Skeletal muscle tissue (tissue), 4 donors: ENCODE measurements around the gene MCAM. TPM values are rescaled to one million over a fixed set of nuclear protein-coding genes. Genes with fewer than 3 reads are reported as not detected.

Experiments
- H3K27ac ChIP-seq: one replicate; pipeline ENCODE4 v1.7.0; 2013; ENCODE audit warnings: mild to moderate bottlenecking, low read depth, low read length, inconsistent platforms
- H3K27me3 ChIP-seq, 3 donors: one replicate each; pipeline ENCODE4 v1.7.0; 2013; ENCODE audit warnings: low read length in 3 of 3; ENCODE audit not compliant: control insufficient read depth in 3 of 3, insufficient read depth in 3 of 3
- H3K36me3 ChIP-seq, 3 donors: one replicate each; pipeline ENCODE4 v1.7.0; 2013; ENCODE audit warnings: low read length in 3 of 3; ENCODE audit not compliant: control insufficient read depth in 3 of 3, insufficient read depth in 3 of 3
- H3K4me1 ChIP-seq, 3 donors: one replicate each; pipeline ENCODE4 v1.7.0; 2013; ENCODE audit warnings: low read length in 3 of 3, mild to moderate bottlenecking in 3 of 3; ENCODE audit not compliant: control insufficient read depth in 3 of 3, insufficient read depth in 3 of 3
- H3K4me3 ChIP-seq, 3 donors: one replicate each; pipeline ENCODE4 v1.7.0; 2013; ENCODE audit warnings: low read length in 3 of 3
- H3K9ac ChIP-seq, 3 donors: one replicate each; pipeline ENCODE4 v1.7.0; 2013; ENCODE audit warnings: low read length in 3 of 3, mild to moderate bottlenecking in 3 of 3, moderate library complexity in 2 of 3, low read depth in 1 of 3
- H3K9me3 ChIP-seq, 3 donors: one replicate each; pipeline ENCODE4 v1.7.0; 2013; ENCODE audit warnings: low read length in 3 of 3; ENCODE audit not compliant: control insufficient read depth in 3 of 3
- total RNA-seq: library from RNA; depleted of rRNA; stranded (reverse); fragments of >200 nt; gene quantifications from one replicate; pipeline ENCODE4 v1.2.3, GENCODE V29; 2014
- donor health status: Osteomylitis.

The MCAM gene
- total RNA-seq, 1 donor from 2014 or later, result 120 TPM

DNA sequence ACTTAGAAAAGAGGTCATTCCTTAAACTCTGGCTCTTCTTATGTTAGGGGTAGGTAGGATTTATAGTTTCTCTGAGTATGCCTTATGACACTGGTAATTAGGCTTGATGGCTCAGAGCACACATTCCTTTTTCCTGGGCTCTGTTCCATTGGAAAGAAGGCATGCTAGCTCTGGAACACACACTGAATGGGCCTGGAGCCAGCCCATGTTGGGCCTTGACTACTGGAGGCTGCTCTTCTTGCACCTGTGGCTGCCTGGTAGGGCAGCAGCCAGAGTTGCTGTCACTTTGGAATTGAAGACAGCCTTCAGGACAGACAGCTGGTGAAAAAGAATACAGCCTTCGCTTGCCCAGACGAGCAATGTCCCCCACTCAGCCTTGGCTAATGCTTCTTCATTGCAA is 18.2 kb downstream of the MCAM start:
- Histone ChIP-seq H3K27me3 (no peaks in the 10 kb centered on the region), H3K9me3 (no peaks in the 10 kb centered on the region), H3K4me3 (peak overlapping the region in 1 of 3 donors; percentile 10), H3K27ac (peak overlapping the region; percentile 81), H3K4me1 (peaks cover 41 to 66% (median 54%) of the 10 kb centered on the region in 3 donors), H3K9ac (no peak overlapping the region), H3K36me3 (peaks cover 0 to 25% (median 0%) of the 10 kb centered on the region in 3 donors)

DNA sequence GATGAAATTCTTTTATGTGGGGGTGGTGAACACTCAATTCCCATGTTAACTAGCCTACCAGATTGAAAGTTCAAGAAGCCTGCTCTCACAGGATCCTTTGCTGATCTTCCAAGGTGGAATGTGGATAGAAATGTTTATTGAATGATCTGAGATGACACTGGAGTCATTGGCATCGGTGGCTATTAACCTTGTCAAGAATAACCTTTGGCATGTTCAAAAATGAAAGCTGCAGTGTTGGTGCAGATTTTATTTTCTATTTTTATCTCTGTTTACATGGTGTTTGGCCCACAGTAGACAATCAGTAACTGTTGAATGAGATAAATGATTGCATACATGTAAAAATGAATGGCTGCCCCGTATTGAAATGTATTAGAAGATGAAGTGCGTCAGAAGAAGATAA is 19.0 kb downstream of the MCAM start:
- peak overlapping the region; percentile 81 for H3K27ac ChIP-seq
- peaks cover 41 to 59% (median 50%) of the 10 kb centered on the region in 3 donors for H3K4me1 ChIP-seq
- H3K9ac ChIP-seq, result no peak overlapping the region
- no peak overlapping the region for H3K4me3 ChIP-seq
- H3K27me3 ChIP-seq, result no peaks in the 10 kb centered on the region
- no peaks in the 10 kb centered on the region for H3K9me3 ChIP-seq
- H3K36me3 ChIP-seq, result peaks cover 0 to 25% (median 0%) of the 10 kb centered on the region in 3 donors

DNA sequence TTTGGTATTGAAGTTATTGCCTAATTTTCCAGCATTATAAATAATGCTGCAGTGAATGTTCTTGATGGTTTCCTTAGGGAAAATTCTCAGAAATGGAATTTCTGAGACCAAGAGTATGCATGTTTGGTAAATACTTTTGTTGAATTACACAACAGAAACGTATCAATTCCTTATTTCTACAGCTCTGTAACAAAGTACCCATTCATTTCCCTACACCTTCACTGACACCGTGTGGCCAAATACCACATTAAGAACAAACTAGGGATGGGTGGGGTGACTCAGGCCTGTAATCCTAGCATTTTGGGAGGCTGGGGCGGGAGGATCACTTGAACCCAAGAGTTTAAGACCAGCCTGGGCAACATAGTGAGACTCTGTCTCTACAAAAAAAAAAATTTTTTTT is 21.8 kb downstream of the MCAM start:
- no peaks in the 10 kb centered on the region for H3K27me3 ChIP-seq
- no peaks in the 10 kb centered on the region for H3K9me3 ChIP-seq
- H3K27ac ChIP-seq, result no peak overlapping the region
- H3K4me1 ChIP-seq, result peaks cover 23 to 33% (median 24%) of the 10 kb centered on the region in 3 donors
- no peak overlapping the region for H3K9ac ChIP-seq
- H3K4me3 ChIP-seq, result no peak overlapping the region
- peaks cover 4 to 22% (median 6%) of the 10 kb centered on the region in 3 donors for H3K36me3 ChIP-seq

DNA sequence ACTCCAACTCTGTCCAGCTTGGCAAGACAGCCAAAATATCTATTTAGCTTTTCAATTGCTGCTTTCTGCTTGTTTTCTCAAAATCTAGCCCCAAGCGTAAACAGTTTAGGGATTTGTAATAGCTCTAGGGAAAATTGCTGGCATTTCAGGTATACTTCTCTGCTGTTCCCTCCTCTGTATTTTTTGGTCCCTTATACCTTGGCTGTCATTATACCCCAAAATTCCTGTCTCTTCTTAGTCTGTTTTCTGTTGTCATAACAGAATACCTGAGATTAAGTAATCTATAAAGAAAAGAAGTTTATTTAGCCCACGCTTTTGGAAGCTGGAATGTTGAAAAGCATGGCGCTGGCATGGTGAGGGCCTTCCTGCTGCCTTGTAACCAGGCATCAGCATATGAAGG is 23.5 kb downstream of the MCAM start:
- Histone ChIP-seq H3K27ac (no peak overlapping the region), H3K4me3 (no peak overlapping the region), H3K36me3 (peaks cover 4 to 12% (median 6%) of the 10 kb centered on the region in 3 donors), H3K4me1 (peaks cover 8 to 18% (median 9%) of the 10 kb centered on the region in 3 donors), H3K27me3 (no peaks in the 10 kb centered on the region), H3K9ac (no peak overlapping the region), H3K9me3 (no peaks in the 10 kb centered on the region)

DNA sequence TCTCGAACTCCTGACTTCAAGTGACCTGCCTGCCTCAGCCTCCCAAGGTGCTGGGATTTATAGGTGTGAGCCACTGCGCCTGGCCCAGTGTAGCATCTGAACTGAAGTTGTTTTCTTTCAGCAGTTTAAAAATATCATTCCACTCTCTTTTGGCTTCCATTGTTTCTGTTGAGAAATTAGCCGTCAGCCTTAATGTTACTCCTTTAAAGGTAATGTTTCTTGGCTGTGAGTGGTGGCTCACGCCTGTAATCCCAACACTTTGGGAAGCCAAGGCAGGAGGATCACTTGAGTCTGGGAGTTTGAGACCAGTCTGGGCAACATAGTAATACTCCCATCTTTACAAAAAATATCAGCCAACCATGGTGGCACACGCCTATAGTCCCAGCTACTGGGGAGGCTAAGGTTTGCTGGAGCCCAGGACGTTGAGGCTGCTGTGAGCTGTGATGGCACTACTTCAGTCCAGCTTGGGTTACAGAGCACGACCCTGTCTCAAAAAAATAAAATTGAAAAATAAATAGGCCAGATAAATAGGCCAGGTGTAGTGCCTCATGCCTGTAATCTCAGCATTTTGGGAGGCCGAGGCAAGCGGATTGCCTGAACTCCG is 25.9 kb downstream of the MCAM start:
- peaks cover 4 to 15% (median 6%) of the 10 kb centered on the region in 3 donors for H3K36me3 ChIP-seq

DNA sequence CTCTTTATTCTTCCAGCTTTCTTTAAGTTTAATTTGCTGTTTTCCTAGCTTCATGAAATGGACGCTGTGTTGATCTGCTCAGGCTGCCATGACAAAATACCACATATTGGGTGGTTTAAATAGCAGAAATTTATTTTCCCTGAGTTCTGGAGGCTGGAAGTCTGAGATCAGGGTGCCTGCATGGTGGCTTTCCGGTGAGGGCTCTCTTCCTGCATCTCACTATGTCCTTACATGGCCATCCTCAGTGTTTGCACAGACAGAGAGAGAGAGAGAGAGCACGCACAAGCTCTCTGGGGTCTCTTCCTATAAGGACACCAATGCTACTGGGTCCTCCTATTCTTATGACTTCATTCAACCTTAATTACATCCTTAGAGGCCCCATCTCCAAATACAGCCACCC is 28.7 kb downstream of the MCAM start:
- H3K9ac ChIP-seq, result no peak overlapping the region
- no peaks in the 10 kb centered on the region for H3K27me3 ChIP-seq
- H3K4me3 ChIP-seq, result no peak overlapping the region
- H3K9me3 ChIP-seq, result no peaks in the 10 kb centered on the region
- no peaks in the 10 kb centered on the region for H3K4me1 ChIP-seq
- H3K27ac ChIP-seq, result no peak overlapping the region
- H3K36me3 ChIP-seq, result peaks cover 10 to 22% (median 19%) of the 10 kb centered on the region in 3 donors

More for the DNA sequence above, 25.9 kb downstream of the MCAM start:
- H3K4me3 ChIP-seq, result no peak overlapping the region
- H3K27me3 ChIP-seq, result no peaks in the 10 kb centered on the region
- H3K27ac ChIP-seq, result no peak overlapping the region
- H3K9me3 ChIP-seq, result no peaks in the 10 kb centered on the region
- no peaks in the 10 kb centered on the region for H3K4me1 ChIP-seq
- H3K9ac ChIP-seq, result no peak overlapping the region

DNA sequence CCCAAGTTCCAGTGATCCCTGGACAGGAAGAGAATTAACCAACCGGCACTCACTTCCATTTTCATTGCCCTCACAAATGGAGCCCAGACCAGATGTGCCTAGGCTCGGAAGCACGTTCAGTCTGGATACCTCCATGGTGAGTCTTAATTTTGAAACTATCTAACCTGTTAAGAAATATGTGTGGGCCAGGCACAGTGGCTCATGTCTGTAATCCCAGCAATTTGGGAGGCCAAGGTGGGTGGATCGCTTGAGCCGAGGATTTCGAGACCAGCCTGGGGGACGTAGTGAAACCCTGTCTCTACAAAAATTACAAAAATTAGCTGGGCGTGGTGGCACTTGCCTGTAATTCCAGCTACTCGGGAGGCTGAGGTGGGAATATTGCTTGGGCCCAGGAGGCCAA is 31.5 kb downstream of the MCAM start:
- Histone ChIP-seq H3K27ac (no peak overlapping the region), H3K36me3 (peaks cover 6 to 18% (median 13%) of the 10 kb centered on the region in 3 donors), H3K9ac (no peak overlapping the region), H3K27me3 (no peaks in the 10 kb centered on the region), H3K4me1 (no peaks in the 10 kb centered on the region), H3K9me3 (no peaks in the 10 kb centered on the region), H3K4me3 (no peak overlapping the region)

DNA sequence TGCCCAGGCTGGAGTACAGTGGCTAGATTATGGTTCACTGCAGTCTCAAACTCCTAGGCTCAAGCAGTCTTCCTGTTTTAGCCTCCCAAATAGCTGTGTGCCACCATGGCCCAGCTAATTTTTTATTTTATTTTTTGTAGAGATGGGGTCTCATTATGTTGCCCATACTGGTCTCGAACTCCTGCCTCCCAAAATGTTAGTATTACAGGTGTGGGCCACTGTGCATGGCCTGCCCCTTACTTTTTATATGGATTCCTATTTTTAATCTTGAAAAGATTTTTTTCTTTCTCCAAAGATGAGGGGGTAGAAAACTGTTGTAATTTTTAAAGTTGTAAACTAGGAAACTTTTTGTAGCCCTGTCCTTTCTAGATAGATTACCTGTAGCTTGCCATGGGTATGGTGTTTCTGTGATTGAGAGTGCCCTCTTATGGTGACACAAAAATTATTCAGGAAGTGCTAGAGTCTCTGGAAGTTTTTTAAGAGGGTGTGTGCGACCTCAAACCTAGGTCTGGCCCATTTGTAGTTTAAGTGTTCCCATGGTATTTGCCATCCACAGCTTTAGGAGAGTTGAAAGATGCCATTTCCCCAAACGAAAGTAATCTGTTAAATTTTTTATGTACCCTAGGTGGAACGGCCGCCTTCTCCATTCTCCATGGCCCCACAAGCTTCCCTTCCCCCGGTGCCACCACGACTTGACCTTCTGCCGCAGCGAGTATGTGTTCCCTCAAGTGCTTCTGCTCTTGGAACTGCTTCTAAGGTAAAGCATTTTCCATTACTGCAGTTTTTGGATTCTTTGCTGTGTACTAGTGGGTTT is 32.4 kb downstream of the MCAM start:
- Histone ChIP-seq H3K36me3 (peaks cover 6 to 18% (median 13%) of the 10 kb centered on the region in 3 donors), H3K4me1 (no peaks in the 10 kb centered on the region), H3K4me3 (no peak overlapping the region), H3K9ac (no peak overlapping the region), H3K27me3 (no peaks in the 10 kb centered on the region), H3K27ac (no peak overlapping the region), H3K9me3 (no peaks in the 10 kb centered on the region)

DNA sequence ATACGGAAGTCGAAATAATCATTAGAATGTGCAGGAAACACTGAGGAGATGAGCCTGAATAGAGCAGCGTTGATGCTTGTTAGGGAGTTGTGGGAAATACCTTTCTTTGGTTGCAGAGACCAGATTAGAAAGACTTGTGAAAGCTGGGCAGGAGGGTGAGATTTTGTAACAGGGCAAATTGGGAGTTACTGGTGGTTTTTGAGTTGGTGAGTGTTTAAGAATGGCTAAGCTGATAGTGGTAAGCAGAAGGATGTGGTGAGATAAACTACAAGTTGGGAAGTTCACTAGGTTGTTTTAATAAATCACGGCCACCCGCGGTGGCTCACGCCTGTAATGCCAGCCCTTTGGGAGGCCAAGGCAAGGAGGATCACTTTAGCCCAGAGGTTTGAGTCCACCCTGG is 34.4 kb downstream of the MCAM start:
- peaks cover 9 to 23% (median 22%) of the 10 kb centered on the region in 3 donors for H3K36me3 ChIP-seq
- H3K4me1 ChIP-seq, result no peaks in the 10 kb centered on the region

DNA sequence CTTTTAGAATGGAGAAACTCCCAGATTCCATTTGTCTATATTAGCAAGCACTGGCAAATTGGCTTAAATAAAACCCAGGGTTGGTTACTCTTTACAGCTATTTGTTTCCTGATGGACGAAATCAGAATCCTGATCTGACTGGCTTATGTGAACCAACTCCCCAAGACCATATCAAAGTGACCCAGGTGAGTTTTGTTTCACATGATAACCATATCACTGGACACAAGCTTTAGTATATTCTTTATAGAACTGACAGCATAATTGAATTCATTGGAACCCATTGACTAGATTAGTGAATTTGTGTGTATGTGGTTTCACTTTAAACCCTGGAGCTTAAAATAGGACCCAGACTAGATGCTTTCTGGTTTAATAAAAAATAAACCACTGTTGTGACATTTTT is 39.3 kb downstream of the MCAM start:
- H3K36me3 ChIP-seq, result peaks cover 3 to 24% (median 16%) of the 10 kb centered on the region in 3 donors
- no peak overlapping the region for H3K4me3 ChIP-seq
- no peak overlapping the region for H3K27ac ChIP-seq
- H3K9me3 ChIP-seq, result no peaks in the 10 kb centered on the region
- no peaks in the 10 kb centered on the region for H3K27me3 ChIP-seq
- H3K4me1 ChIP-seq, result no peaks in the 10 kb centered on the region
- no peak overlapping the region for H3K9ac ChIP-seq

More for the DNA sequence above, 34.4 kb downstream of the MCAM start:
- no peak overlapping the region for H3K27ac ChIP-seq
- H3K27me3 ChIP-seq, result no peaks in the 10 kb centered on the region
- H3K4me3 ChIP-seq, result no peak overlapping the region
- no peak overlapping the region for H3K9ac ChIP-seq
- no peaks in the 10 kb centered on the region for H3K9me3 ChIP-seq
